Measurements from ENCODE around the gene KIF2A. TPM values are rescaled to one million over a fixed set of nuclear protein-coding genes. Genes with fewer than 3 reads are reported as not detected.

Gene KIF2A
- total and polyA plus RNA-seq, 4 donors = 57.4 to 169 (median 79.8) TPM

GRCh38 chr5:62306896-62307689 lies 1.1 kb downstream of the KIF2A start:
- Histone ChIP-seq H3K27ac (ENCODE audit: low read depth, low read length) (peak overlapping the region; percentile 88), H3K9me3 (ENCODE audit: control insufficient read depth, insufficient read depth, low read length) (no peaks in the 10 kb centered on the region), H3K4me3 (ENCODE audit: low read depth, low read length) (peak overlapping the region; percentile 69), H3K4me1 (ENCODE audit: control insufficient read depth, insufficient read depth, low read length) (peaks cover 15% of the 10 kb centered on the region), H3K27me3 (ENCODE audit: control insufficient read depth, insufficient read depth, low read length) (no peaks in the 10 kb centered on the region), H3K36me3 (ENCODE audit: control insufficient read depth, insufficient read depth, low read length) (no peaks in the 10 kb centered on the region)
- WGBS (ENCODE audit: insufficient coverage) = under 1% methylated on average over 27 of the region's 33 CpGs
- peak; percentile 15 to 79 (median 36) for DNase-seq (ENCODE audit: low read depth in 4 of 6, low spot score in 6 of 6)

- WGBS (ENCODE audit: insufficient coverage) = 92% methylated on average over 3 of the region's 6 CpGs
- Histone ChIP-seq H3K36me3 (ENCODE audit: control insufficient read depth, insufficient read depth, low read length) (no peaks in the 10 kb centered on the region), H3K4me1 (ENCODE audit: control insufficient read depth, insufficient read depth, low read length) (peaks cover 15% of the 10 kb centered on the region), H3K27ac (ENCODE audit: low read depth, low read length) (no peak overlapping the region), H3K9me3 (ENCODE audit: control insufficient read depth, insufficient read depth, low read length) (no peaks in the 10 kb centered on the region), H3K27me3 (ENCODE audit: control insufficient read depth, insufficient read depth, low read length) (no peaks in the 10 kb centered on the region), H3K4me3 (ENCODE audit: low read depth, low read length) (no peak overlapping the region)
- DNase-seq (ENCODE audit: low read depth in 4 of 6, low spot score in 6 of 6) = no peak
These were observed 2.4 kb downstream of the KIF2A start for GRCh38 chr5:62308439-62308838.

GRCh38 chr5:62309107-62309506 lies 3.1 kb downstream of the KIF2A start:
- H3K4me1 ChIP-seq (ENCODE audit: control insufficient read depth, insufficient read depth, low read length) = peaks cover 15% of the 10 kb centered on the region
- H3K36me3 ChIP-seq (ENCODE audit: control insufficient read depth, insufficient read depth, low read length) = no peaks in the 10 kb centered on the region
- no peaks in the 10 kb centered on the region for H3K9me3 ChIP-seq (ENCODE audit: control insufficient read depth, insufficient read depth, low read length)
- DNase-seq (ENCODE audit: low read depth in 4 of 6, low spot score in 6 of 6) = no peak
- no peaks in the 10 kb centered on the region for H3K27me3 ChIP-seq (ENCODE audit: control insufficient read depth, insufficient read depth, low read length)
- no peak overlapping the region for H3K4me3 ChIP-seq (ENCODE audit: low read depth, low read length)
- no CpG with 5 or more reads among the region's 4 CpGs for WGBS (ENCODE audit: insufficient coverage)
- no peak overlapping the region for H3K27ac ChIP-seq (ENCODE audit: low read depth, low read length)

GRCh38 chr5:62310426-62311143 lies 4.6 kb downstream of the KIF2A start:
- no CpG with 5 or more reads among the region's 5 CpGs for WGBS (ENCODE audit: insufficient coverage)
- Histone ChIP-seq H3K27me3 (ENCODE audit: control insufficient read depth, insufficient read depth, low read length) (no peaks in the 10 kb centered on the region), H3K9me3 (ENCODE audit: control insufficient read depth, insufficient read depth, low read length) (no peaks in the 10 kb centered on the region), H3K4me3 (ENCODE audit: low read depth, low read length) (no peak overlapping the region), H3K36me3 (ENCODE audit: control insufficient read depth, insufficient read depth, low read length) (no peaks in the 10 kb centered on the region), H3K4me1 (ENCODE audit: control insufficient read depth, insufficient read depth, low read length) (peaks cover 8% of the 10 kb centered on the region), H3K27ac (ENCODE audit: low read depth, low read length) (no peak overlapping the region)
- DNase-seq (ENCODE audit: low read depth in 4 of 6, low spot score in 6 of 6) = peak in 1 of 6 donors; percentile 46

GRCh38 chr5:62312036-62312435 lies 6.0 kb downstream of the KIF2A start:
- WGBS (ENCODE audit: insufficient coverage) = no CpG with 5 or more reads among the region's 1 CpG
- H3K27ac ChIP-seq (ENCODE audit: low read depth, low read length) = no peak overlapping the region

GRCh38 chr5:62312674-62313073 lies 6.7 kb downstream of the KIF2A start:
- no peaks in the 10 kb centered on the region for H3K36me3 ChIP-seq (ENCODE audit: control insufficient read depth, insufficient read depth, low read length)
- H3K4me1 ChIP-seq (ENCODE audit: control insufficient read depth, insufficient read depth, low read length) = peaks cover 3% of the 10 kb centered on the region
- no peaks in the 10 kb centered on the region for H3K27me3 ChIP-seq (ENCODE audit: control insufficient read depth, insufficient read depth, low read length)
- no peak for DNase-seq (ENCODE audit: low read depth in 4 of 6, low spot score in 6 of 6)
- no peak overlapping the region for H3K27ac ChIP-seq (ENCODE audit: low read depth, low read length)
- no peak overlapping the region for H3K4me3 ChIP-seq (ENCODE audit: low read depth, low read length)
- H3K9me3 ChIP-seq (ENCODE audit: control insufficient read depth, insufficient read depth, low read length) = no peaks in the 10 kb centered on the region
- WGBS (ENCODE audit: insufficient coverage) = no CpG with 5 or more reads among the region's 1 CpG

More at GRCh38 chr5:62312036-62312435, 6.0 kb downstream of the KIF2A start:
- Histone ChIP-seq H3K4me3 (ENCODE audit: low read depth, low read length) (no peak overlapping the region), H3K36me3 (ENCODE audit: control insufficient read depth, insufficient read depth, low read length) (no peaks in the 10 kb centered on the region), H3K27me3 (ENCODE audit: control insufficient read depth, insufficient read depth, low read length) (no peaks in the 10 kb centered on the region), H3K4me1 (ENCODE audit: control insufficient read depth, insufficient read depth, low read length) (peaks cover 6% of the 10 kb centered on the region), H3K9me3 (ENCODE audit: control insufficient read depth, insufficient read depth, low read length) (no peaks in the 10 kb centered on the region)
- no peak for DNase-seq (ENCODE audit: low read depth in 4 of 6, low spot score in 6 of 6)

DNA sequence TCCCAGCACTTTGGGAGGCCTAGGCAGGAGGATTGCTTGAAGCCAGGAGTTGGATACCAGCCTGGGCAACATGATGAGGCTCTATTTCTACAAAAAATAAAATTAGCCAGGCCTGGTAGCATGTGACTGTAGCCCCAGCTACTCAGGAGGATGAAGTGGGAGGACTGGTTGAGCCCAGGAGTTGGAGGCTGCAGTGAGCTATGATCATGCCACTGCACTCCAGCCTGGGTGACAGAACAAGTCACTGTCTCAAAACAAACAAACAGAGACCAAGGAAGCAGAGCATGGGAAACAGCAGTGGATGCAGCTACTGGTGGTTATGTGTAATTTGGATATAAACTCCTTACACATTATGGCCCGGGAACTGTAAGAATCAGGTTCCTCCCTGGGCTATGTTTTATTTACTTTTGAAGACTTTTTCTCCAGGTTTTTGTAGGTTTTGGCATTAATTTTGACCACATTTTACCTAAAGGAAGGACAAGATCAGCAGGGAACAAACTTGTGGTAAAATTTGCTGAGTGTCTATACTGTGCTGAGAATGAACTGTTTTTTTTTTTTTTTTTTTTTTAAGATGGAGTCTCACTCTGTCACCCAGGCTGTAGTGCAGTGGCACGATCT lies 8.3 kb downstream of the KIF2A start:
- Histone ChIP-seq H3K4me1 (ENCODE audit: control insufficient read depth, insufficient read depth, low read length) (no peaks in the 10 kb centered on the region), H3K27ac (ENCODE audit: low read depth, low read length) (no peak overlapping the region), H3K4me3 (ENCODE audit: low read depth, low read length) (no peak overlapping the region), H3K36me3 (ENCODE audit: control insufficient read depth, insufficient read depth, low read length) (no peaks in the 10 kb centered on the region), H3K9me3 (ENCODE audit: control insufficient read depth, insufficient read depth, low read length) (no peaks in the 10 kb centered on the region), H3K27me3 (ENCODE audit: control insufficient read depth, insufficient read depth, low read length) (no peaks in the 10 kb centered on the region)
- no peak for DNase-seq (ENCODE audit: low read depth in 4 of 6, low spot score in 6 of 6)
- no CpG with 5 or more reads among the region's 2 CpGs for WGBS (ENCODE audit: insufficient coverage)

DNA sequence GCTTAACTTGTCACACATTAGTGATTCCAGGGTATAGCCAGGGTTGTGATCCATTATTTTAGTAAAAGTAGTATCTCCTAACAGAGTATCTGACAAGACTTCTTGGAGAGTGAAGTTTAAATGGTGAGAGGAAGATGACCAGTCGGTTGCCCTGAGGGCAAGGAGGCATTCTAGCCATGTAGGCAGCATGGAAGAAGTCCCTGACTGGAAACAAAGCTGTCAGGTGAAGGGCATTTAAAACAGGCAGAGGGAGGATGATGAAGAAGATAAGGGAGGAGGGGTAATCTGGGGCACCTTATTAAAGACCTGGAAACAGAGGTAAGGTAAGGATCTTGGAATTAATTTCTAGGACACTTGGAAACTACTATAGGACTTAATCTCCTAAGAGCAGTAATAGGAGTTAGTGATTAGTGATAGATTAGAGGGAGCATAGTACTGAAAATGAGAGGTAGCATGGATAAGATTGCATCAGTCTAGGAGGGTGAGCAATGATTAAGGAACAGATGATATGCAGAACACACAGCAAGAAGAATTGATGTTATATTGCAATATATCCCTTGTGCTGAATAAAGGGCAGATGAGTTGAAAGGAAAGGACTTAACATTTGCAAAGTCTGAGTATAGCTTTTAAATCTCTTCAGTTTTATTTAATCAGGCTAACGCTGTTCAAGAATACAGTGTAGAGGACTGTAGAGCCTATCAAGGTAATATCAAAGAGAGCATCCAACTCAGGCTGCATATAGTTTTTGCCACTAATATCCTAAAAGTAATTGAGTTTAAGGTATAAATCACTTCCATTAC lies 9.6 kb downstream of the KIF2A start:
- Histone ChIP-seq H3K4me3 (ENCODE audit: low read depth, low read length) (no peak overlapping the region), H3K27ac (ENCODE audit: low read depth, low read length) (no peak overlapping the region), H3K4me1 (ENCODE audit: control insufficient read depth, insufficient read depth, low read length) (no peaks in the 10 kb centered on the region), H3K36me3 (ENCODE audit: control insufficient read depth, insufficient read depth, low read length) (no peaks in the 10 kb centered on the region), H3K9me3 (ENCODE audit: control insufficient read depth, insufficient read depth, low read length) (no peaks in the 10 kb centered on the region), H3K27me3 (ENCODE audit: control insufficient read depth, insufficient read depth, low read length) (no peaks in the 10 kb centered on the region)
- 69% methylated on average over 1 of the region's 2 CpGs for WGBS (ENCODE audit: insufficient coverage)
- no peak for DNase-seq (ENCODE audit: low read depth in 4 of 6, low spot score in 6 of 6)

DNA sequence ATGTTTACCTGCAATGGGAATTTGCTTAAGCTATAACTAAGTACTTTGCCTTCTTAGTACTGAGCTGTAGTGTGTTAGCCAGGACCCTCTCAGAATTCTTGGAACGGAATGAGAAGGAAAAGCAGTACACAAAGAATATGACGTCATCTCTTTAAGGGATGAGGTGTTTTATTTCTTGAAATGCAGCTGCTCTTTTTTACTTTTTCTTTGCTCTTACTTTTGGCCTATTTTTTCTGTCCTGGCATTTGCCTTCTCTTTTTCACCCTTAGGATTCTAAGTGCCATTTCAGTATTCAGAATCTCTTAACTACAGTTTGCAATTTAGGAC lies 10.1 kb downstream of the KIF2A start:
- H3K36me3 ChIP-seq (ENCODE audit: control insufficient read depth, insufficient read depth, low read length) = no peaks in the 10 kb centered on the region
- DNase-seq (ENCODE audit: low read depth in 4 of 6, low spot score in 6 of 6) = peak in 1 of 6 donors; percentile 24
- H3K27ac ChIP-seq (ENCODE audit: low read depth, low read length) = no peak overlapping the region
- no peaks in the 10 kb centered on the region for H3K27me3 ChIP-seq (ENCODE audit: control insufficient read depth, insufficient read depth, low read length)
- H3K9me3 ChIP-seq (ENCODE audit: control insufficient read depth, insufficient read depth, low read length) = no peaks in the 10 kb centered on the region
- H3K4me1 ChIP-seq (ENCODE audit: control insufficient read depth, insufficient read depth, low read length) = no peaks in the 10 kb centered on the region
- H3K4me3 ChIP-seq (ENCODE audit: low read depth, low read length) = no peak overlapping the region
- WGBS (ENCODE audit: insufficient coverage) = 0% methylated on average over 1 of the region's 2 CpGs

Data from spinal cord (tissue), 10 donors.